Measurements from ENCODE around the gene PRKN.

Gene PRKN

GRCh38 chr6:161414180-161414579 lies 1313.4 kb downstream of the PRKN start:
- no peak for DNase-seq (ENCODE audit: low read depth)

GRCh38 chr6:161413355-161413771 lies 1314.2 kb downstream of the PRKN start:
- no peak for DNase-seq (ENCODE audit: low read depth)

- no peak for DNase-seq (ENCODE audit: low read depth)
Observed at GRCh38 chr6:161412795-161413194, 1314.8 kb downstream of the PRKN start.

- no peak for DNase-seq (ENCODE audit: low read depth)
Observed at GRCh38 chr6:161411265-161411944, 1316.2 kb downstream of the PRKN start.

- DNase-seq (ENCODE audit: low read depth), result no peak
Observed at GRCh38 chr6:161410736-161411135, 1316.8 kb downstream of the PRKN start.

- DNase-seq (ENCODE audit: low read depth), result no peak
Observed at GRCh38 chr6:161410076-161410475, 1317.5 kb downstream of the PRKN start.

GRCh38 chr6:161409353-161409752 lies 1318.2 kb downstream of the PRKN start:
- DNase-seq (ENCODE audit: low read depth), result no peak

- no peak for DNase-seq (ENCODE audit: low read depth)
Observed at GRCh38 chr6:161408041-161408440, 1319.5 kb downstream of the PRKN start.

GRCh38 chr6:161407581-161407980 lies 1320.0 kb downstream of the PRKN start:
- DNase-seq (ENCODE audit: low read depth), result no peak

- DNase-seq (ENCODE audit: low read depth), result no peak
Observed at GRCh38 chr6:161407115-161407514, 1320.5 kb downstream of the PRKN start.

GRCh38 chr6:161406646-161407045 lies 1320.9 kb downstream of the PRKN start:
- no peak for DNase-seq (ENCODE audit: low read depth)

- DNase-seq (ENCODE audit: low read depth), result no peak
Observed at GRCh38 chr6:161405418-161405817, 1322.1 kb downstream of the PRKN start.

- no peak for DNase-seq (ENCODE audit: low read depth)
Observed at GRCh38 chr6:161403717-161404116, 1323.8 kb downstream of the PRKN start.

- DNase-seq (ENCODE audit: low read depth), result no peak
Observed at GRCh38 chr6:161401587-161402309, 1325.8 kb downstream of the PRKN start.

- no peak for DNase-seq (ENCODE audit: low read depth)
Observed at GRCh38 chr6:161400671-161401070, 1326.9 kb downstream of the PRKN start.

- DNase-seq (ENCODE audit: low read depth), result no peak
Observed at GRCh38 chr6:161396539-161396938, 1331.0 kb downstream of the PRKN start.

- DNase-seq (ENCODE audit: low read depth), result no peak
Observed at GRCh38 chr6:161395716-161396231, 1331.8 kb downstream of the PRKN start.

- no peak for DNase-seq (ENCODE audit: low read depth)
Observed at GRCh38 chr6:161394437-161394836, 1333.1 kb downstream of the PRKN start.

GRCh38 chr6:161393839-161394364 lies 1333.7 kb downstream of the PRKN start:
- peak; percentile 25 for DNase-seq (ENCODE audit: low read depth)

- DNase-seq (ENCODE audit: low read depth), result no peak
Observed at GRCh38 chr6:161393292-161393691, 1334.3 kb downstream of the PRKN start.

GRCh38 chr6:161389756-161390155 lies 1337.8 kb downstream of the PRKN start:
- DNase-seq (ENCODE audit: low read depth), result no peak

- DNase-seq (ENCODE audit: low read depth), result no peak
Observed at GRCh38 chr6:161383951-161384350, 1343.6 kb downstream of the PRKN start.

All from CMK (cell line).